Right lobe of liver (tissue), 4 donors: Measurements from ENCODE around the gene TMEM178A.

ENCODE experiments used
- CTCF ChIP-seq, 4 donors: fragments of 200-600 bp in 3 of 4; fragments of 450-650 bp in 1 of 4; IDR thresholded peaks; one replicate each; pipeline versions ENCODE4 v1.5.1 to v1.8.0; 2016 to 2022; ENCODE audit warnings: antibody characterized with exemption in 4 of 4, mild to moderate bottlenecking in 2 of 4
- POLR2A ChIP-seq: fragments of 450-650 bp; IDR thresholded peaks from one replicate; pipeline ENCODE4 v1.6.1; 2017; ENCODE audit warnings: antibody characterized with exemption, mild to moderate bottlenecking
- donor health status: DM: no; HTN: no; CAD: no.
- donor health status: DM: no; HTN: no; CAD: no.
- donor health status: DM: no; HTN: yes; CAD: no.

- TF ChIP-seq CTCF (IDR thresholded peaks at IDR 0.05) (no peak), POLR2A (no peak)
Observed at GRCh38 chr2:39689272-39689841, 23.6 kb downstream of the TMEM178A start.
